HG02610 (cell line): Measurements from ENCODE around the gene B4GALNT1.
"Not testable (repeated sequence)": the region's sequence is repeated elsewhere in the genome, so short reads cannot be mapped to it uniquely, and the experiment has no call there.

Experiments used
- ATAC-seq: cut with Tn5 transposase; IDR thresholded peaks from one replicate; pipeline ENCODE4 v1.9.1; 2021; ENCODE audit warnings: mild to moderate bottlenecking, moderate library complexity; ENCODE audit not compliant: unreplicated experiment

The B4GALNT1 gene

GRCh38 chr12:57632958-57633840 is at the start of gene B4GALNT1:
TSS of gene B4GALNT1 (minus strand) at chr12:57633201. CDS start at chr12:57632132, 1,069 bp downstream.
- ATAC-seq: peak; percentile 59

GRCh38 chr12:57679697-57680096 is 46.7 kb upstream of the B4GALNT1 start:
- no peak for ATAC-seq

GRCh38 chr12:57677947-57678346 is 44.9 kb upstream of the B4GALNT1 start:
- ATAC-seq: not testable (repeated sequence)

GRCh38 chr12:57674691-57675090 is 41.7 kb upstream of the B4GALNT1 start:
- ATAC-seq: no peak

GRCh38 chr12:57672801-57673200 is 39.8 kb upstream of the B4GALNT1 start:
- no peak for ATAC-seq

- not testable (repeated sequence) for ATAC-seq
These were observed 38.8 kb upstream of the B4GALNT1 start for GRCh38 chr12:57671811-57672210.

- ATAC-seq: not testable (repeated sequence)
These were observed 36.7 kb upstream of the B4GALNT1 start for GRCh38 chr12:57669691-57670090.

- no peak for ATAC-seq
These were observed 33.9 kb upstream of the B4GALNT1 start for GRCh38 chr12:57666897-57667296.

- not testable (repeated sequence) for ATAC-seq
These were observed 32.2 kb upstream of the B4GALNT1 start for GRCh38 chr12:57665066-57665820.

- no peak for ATAC-seq
These were observed 28.4 kb upstream of the B4GALNT1 start for GRCh38 chr12:57661376-57661775.

GRCh38 chr12:57658890-57659289 is 25.9 kb upstream of the B4GALNT1 start:
- ATAC-seq: no peak

GRCh38 chr12:57657744-57658143 is 24.7 kb upstream of the B4GALNT1 start:
- ATAC-seq: no peak

- not testable (repeated sequence) for ATAC-seq
These were observed 23.4 kb upstream of the B4GALNT1 start for GRCh38 chr12:57656408-57656807.

- no peak for ATAC-seq
These were observed 22.7 kb upstream of the B4GALNT1 start for GRCh38 chr12:57655541-57656240.

GRCh38 chr12:57654042-57654441 is 21.0 kb upstream of the B4GALNT1 start:
- no peak for ATAC-seq

- ATAC-seq: not testable (repeated sequence)
These were observed 13.7 kb upstream of the B4GALNT1 start for GRCh38 chr12:57646659-57647049.

- not testable (repeated sequence) for ATAC-seq
These were observed 13.1 kb upstream of the B4GALNT1 start for GRCh38 chr12:57645990-57646658.

- ATAC-seq: no peak
These were observed 8.9 kb upstream of the B4GALNT1 start for GRCh38 chr12:57641699-57642442.

GRCh38 chr12:57640175-57641042 is 7.4 kb upstream of the B4GALNT1 start:
- ATAC-seq: no peak
